Fibroblast of skin of abdomen (primary cell): Measurements from ENCODE around the gene ZNF148.
A peak's percentile ranks its signal among the peaks of the same experiment; 100 is the strongest.

ENCODE experiments used
- DNase-seq: peaks from one replicate; pipeline ENCODE4 v3.0.0-alpha.2; 2013

Gene ZNF148

DNA sequence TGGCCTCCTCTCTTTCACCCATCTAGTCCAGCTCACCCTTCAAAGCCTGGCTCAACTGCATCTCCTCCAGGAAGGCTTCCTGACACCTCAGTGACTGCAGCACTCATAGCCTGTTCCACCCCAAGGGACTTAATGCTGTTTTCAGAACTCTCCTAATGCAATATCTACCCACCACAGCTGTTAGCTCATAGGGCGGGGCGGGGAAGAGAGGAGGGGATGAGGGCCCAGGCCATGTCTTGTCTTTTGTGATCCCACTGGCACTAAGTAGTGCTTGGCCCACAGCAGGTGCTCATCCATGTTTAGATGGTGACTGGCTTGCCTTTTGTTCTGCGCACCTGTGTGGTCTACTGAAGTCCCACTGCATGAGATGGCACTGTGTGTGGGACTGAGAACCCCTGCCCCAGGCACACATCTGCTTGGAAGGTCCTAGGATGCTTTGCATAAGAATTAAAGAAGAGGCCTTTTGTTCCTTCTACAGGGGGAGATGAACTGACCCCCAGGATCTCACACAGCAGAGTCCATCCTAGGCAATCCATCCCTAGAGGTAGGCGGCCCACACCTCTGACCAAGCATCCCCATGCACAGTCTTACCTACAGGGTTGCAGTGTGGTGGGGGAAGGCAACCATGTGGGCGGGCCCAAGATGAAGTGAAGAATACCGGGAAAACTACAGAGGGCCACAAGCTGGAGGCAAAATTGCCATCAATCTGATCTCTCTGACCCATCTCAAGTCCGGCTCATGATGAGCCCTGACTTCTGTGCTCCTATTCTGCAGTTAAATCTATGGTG lies 185.6 kb downstream of the ZNF148 start:
- no peak for DNase-seq

DNA sequence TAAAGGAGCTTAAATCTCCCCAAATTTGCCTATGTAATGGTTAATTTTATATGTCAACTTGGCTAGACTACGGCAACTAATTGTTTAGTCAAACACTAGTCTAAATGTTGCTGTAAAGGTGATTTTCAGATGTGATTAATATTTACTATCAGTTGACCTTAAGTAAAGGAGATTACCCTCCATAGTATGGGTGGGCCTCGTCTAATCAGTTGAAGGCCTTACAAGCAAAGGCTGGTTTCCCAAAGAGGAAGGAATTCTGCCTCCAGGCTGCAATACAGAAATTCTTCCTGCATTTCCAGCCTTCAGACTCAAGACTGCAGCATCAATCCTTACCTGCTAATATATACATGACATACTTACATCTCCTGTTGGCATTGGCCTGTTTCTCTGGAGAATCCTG lies 186.2 kb downstream of the ZNF148 start:
- DNase-seq: no peak

DNA sequence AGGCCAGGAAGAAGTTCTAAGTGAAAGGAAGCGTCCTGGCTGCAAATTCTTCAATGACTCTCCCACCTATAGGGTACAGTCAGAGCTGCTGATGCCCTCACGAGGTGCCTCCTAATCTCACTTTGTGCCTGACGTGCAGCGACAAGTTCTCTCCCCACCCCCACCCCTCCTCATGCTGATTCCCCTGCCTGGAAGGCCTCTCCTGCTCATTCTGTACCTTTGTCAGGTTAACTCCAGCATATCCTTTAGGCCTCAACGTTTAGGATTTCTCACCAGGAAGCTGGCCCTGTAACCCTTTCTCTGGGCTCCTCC lies 187.6 kb downstream of the ZNF148 start:
- no peak for DNase-seq

DNA sequence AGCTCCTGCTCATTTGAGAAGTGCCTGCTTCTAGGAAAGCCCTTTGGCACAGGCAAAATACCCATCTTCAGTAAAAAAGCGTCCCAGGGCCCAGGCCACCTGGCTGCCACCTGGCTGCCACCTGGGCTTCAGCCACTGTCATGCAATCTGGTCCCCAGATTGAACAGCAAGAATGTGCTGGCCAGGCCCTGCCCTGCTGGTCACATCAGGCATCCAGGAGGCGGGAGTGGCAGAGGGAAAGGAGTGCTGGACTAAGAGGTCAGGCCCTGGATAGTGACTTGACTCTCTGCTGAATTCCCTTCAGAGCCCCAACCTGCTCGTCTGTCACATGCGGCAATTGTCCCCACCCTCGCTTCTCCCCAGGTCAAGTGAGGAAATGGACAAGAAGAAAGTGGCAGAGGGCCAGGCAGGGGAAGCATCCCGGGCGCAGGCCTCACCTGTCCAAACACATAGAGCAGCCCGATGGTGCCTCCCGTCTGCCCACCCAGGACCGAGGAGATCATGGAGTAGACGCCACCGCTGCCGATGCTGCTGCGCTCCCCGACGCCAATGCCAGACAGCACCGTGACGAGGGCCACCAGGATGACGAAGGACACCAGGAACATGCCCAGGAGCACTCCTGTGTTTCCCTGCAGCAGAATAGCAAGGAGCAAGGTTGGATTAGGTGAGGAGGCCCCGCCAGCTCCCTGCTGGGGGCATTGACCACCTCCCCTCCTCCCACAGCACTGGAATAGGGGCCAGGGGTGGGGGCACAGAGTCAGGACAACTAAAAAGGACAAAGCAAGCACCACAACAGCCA lies 188.1 kb downstream of the ZNF148 start:
- no peak for DNase-seq

DNA sequence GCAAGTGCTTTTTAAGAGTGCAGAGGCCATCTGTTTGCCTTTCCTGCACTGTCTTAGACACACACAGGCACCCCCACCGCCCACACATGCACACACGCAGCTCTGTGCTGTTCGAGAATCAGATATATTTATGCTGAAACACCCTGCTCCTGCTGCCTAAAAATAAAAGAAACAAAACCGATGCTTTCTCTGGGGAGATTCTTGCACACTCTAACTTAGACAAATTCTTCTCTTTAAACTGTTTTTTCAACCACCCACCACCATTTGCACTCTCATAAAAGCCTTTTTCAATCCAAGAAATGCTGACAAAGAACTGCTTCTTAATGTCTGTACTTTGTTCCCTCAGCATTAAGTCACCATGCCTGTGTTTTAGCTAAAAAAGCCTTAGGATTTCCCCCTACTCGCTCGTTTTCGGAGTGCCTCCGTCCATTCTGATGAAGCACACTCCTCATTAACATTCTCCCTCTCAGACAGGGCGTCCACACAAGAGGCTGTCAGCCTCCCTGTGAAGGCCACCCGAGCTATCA lies 188.8 kb downstream of the ZNF148 start:
- DNase-seq: peak; percentile 45

DNA sequence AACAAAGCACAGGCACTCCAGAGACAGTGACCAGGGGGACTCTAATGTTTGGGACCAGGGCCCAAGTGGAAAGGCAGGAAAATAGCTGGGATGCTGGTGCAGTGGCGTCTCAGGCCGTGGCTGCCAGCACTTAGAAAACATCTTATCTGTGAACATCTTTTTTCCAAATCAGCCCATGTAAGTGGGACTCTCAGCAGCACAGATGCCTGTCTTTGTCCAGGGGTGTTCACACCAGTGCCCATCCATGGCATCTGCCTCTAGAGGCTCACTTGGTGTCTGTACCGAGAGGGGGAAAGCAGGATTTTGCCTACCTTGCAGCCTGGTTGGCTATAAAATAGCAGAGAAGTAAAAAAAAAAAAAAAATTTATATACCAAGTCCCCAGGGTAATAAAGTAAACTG lies 189.3 kb downstream of the ZNF148 start:
- no peak for DNase-seq

DNA sequence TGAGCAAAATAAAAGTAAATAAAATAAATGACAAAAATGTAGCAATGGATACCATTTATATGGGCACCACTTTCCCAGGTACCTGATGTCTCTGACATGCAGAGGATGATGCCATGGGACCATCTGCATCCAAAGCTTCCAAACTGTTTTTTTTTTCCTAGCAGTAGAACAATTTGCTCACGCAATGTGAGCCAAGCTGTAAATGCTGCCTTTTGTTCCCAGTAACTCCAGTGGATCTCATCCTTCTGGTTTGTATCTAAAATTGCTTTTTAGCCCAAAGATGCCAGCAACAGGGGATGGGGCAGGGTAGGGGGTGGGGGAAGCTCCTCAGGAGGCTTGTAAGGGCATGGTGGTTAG lies 195.3 kb downstream of the ZNF148 start:
- DNase-seq: no peak

DNA sequence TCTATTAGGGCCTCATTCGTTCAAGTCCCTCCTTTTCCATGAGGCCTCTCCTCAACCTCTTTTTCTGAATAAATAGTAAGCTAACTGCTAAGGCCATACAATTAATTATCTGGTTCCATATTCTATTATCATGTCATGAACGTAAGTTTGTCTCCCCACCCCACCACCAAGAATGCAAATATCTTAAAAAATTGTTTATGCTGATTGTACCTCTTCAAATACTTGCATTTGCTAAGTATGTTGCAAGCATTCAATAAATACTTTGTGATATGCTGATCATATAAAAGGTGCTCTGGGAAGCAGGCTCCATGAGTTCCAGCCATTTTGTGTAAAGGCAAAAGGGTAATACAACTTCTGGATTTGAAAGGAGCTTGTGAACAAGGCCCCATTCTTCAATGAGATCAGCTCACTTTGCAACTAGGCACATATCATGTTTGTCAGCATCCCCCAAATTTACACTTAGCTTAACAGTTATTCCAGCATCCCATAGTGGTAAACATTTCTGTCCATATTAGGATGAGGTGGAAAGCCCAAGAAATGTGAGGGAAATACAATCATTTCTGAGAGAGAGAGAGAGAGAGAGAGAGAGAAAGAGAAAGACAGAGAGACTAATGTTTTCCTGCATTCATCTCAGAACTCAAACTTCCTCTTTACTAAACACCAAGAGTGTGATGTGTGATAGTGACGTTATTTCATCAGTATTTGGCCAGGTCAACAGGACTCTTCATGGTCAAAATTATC lies 195.8 kb downstream of the ZNF148 start:
- DNase-seq: no peak

DNA sequence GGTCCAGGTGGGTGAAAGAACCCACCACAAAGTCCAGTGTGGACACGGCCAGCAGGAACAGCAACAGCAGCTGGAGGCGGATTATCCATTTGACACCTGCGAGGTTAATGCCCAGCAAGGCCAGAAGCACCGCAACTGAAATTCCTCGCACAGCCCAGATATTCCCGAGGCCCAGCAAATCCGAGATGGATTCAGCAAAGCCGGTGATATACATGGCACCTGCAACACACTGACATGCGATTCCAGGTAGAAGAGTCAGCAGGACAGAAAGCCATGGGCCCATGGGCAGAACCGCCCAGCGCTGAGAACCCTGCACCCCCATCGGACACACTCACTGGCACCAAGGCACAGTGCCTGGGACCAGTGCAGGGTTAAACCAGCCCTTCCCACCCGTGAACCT lies 197.4 kb downstream of the ZNF148 start:
- no peak for DNase-seq
